ENCODE measurements around the gene CXCR6. TPM values are rescaled to one million over a fixed set of nuclear protein-coding genes. Genes with fewer than 3 reads are reported as not detected.

Gene CXCR6
- total and polyA plus RNA-seq, 2 experiments from 2014 or later, result 0.10 TPM; not detected in 1

DNA sequence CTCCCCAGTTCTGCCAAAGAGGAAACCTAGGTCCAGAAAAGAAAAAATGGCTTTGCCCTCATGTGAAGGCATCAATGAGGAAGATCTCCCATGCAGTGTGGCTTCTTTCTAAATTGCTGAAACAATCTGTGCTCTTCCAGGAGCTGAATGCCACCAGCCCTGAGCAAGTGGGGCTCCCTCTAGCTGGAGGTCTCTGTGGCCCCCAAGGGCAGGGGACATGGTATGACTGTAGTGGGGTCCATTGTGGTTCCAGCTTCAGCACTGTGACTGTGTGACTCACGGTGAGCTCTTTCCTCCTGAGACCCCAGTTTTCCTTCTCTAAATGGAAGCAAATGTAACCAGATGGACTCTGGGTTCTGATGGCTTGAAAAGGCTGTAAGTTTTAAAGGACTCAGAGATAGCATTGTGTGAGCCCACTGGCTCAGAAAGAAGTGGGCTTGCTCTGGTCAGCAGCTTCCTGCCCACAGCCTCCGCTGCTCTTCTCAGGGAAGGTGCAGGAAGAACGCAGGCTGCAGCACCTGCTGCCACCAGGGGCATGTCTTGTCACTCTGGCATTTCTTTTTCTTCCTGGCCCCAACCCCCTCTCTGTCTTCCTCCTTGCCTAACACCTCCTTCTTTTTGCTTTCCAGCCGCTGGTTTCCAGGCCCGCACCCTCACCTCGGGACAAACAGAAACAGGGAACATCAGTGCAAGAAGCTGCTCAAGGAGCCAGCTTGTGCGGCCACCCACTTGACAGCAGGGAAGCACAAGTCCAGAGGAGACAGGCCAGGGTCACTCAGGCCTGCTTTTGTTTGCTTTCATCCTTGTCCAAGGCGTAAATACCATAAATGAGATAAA is 5.8 kb upstream of the CXCR6 start (continued):
- TF ChIP-seq, protein P1, sequence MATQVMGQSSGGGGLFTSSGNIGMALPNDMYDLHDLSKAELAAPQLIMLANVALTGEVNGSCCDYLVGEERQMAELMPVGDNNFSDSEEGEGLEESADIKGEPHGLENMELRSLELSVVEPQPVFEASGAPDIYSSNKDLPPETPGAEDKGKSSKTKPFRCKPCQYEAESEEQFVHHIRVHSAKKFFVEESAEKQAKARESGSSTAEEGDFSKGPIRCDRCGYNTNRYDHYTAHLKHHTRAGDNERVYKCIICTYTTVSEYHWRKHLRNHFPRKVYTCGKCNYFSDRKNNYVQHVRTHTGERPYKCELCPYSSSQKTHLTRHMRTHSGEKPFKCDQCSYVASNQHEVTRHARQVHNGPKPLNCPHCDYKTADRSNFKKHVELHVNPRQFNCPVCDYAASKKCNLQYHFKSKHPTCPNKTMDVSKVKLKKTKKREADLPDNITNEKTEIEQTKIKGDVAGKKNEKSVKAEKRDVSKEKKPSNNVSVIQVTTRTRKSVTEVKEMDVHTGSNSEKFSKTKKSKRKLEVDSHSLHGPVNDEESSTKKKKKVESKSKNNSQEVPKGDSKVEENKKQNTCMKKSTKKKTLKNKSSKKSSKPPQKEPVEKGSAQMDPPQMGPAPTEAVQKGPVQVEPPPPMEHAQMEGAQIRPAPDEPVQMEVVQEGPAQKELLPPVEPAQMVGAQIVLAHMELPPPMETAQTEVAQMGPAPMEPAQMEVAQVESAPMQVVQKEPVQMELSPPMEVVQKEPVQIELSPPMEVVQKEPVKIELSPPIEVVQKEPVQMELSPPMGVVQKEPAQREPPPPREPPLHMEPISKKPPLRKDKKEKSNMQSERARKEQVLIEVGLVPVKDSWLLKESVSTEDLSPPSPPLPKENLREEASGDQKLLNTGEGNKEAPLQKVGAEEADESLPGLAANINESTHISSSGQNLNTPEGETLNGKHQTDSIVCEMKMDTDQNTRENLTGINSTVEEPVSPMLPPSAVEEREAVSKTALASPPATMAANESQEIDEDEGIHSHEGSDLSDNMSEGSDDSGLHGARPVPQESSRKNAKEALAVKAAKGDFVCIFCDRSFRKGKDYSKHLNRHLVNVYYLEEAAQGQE (IDR thresholded peaks at IDR 0.05; ENCODE audit: unreplicated experiment), result no peak
- TF ChIP-seq EZH2 (IDR thresholded peaks at IDR 0.05; ENCODE audit: low read depth, unreplicated experiment), result no peak
- no peak for TF ChIP-seq CREB1 (CRISPR knock-in tag; IDR thresholded peaks at IDR 0.05; ENCODE audit: low read depth)
- TF ChIP-seq, protein P2, sequence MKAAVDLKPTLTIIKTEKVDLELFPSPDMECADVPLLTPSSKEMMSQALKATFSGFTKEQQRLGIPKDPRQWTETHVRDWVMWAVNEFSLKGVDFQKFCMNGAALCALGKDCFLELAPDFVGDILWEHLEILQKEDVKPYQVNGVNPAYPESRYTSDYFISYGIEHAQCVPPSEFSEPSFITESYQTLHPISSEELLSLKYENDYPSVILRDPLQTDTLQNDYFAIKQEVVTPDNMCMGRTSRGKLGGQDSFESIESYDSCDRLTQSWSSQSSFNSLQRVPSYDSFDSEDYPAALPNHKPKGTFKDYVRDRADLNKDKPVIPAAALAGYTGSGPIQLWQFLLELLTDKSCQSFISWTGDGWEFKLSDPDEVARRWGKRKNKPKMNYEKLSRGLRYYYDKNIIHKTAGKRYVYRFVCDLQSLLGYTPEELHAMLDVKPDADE (IDR thresholded peaks at IDR 0.05), result no peak
- no peak for TF ChIP-seq EZH2phosphoT487 (IDR thresholded peaks at IDR 0.05; ENCODE audit: unreplicated experiment)
- TF ChIP-seq STAT1 (IDR thresholded peaks at IDR 0.05; ENCODE audit: unreplicated experiment), result no peak
- no peak for TF ChIP-seq ZNF331 (CRISPR knock-in tag; IDR thresholded peaks at IDR 0.05; ENCODE audit: low read depth)

DNA sequence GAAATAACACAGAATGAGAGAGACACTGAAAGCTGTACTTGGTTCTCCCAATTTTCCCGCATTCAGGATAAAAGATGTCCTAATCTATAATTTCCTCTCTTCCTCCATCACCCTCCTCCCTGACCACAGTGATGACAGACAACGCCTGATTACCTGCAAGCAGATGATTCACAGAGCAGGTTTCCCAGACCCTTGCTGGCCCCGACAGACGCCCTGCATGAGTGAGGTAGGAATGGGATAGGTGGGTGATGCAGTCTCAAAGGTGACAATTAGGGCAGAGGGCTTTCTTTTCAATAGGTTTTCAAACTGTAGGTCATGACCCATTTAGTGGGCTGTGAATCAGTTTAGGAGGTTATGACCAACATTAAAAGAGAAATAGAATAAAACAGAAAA is 5.2 kb upstream of the CXCR6 start:
- no peaks in the 10 kb centered on the region for H3K27me3 ChIP-seq (ENCODE audit: insufficient read depth)

DNA sequence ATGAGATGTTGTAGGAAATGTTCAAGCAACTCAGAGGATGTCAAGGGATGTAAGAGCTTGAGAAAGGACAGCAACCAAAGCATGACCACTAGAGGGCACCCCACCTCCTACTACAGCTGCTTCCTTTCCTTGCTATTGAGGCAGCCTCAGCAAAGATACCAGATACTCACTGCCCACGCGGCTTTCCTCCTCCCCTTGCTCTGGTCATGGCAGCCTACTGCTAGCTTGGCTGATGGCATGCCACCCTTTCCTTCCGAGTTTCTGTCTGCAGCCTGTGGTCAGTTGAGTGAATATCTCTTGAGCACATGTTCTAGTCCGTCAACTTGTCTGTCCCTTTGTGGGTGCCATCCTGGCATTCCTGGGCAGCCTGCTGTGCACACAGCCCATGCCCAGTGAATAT is 4.4 kb upstream of the CXCR6 start:
- Histone ChIP-seq H3K36me3 (ENCODE audit: insufficient read depth) (peaks cover 8% of the 10 kb centered on the region), H3K27me3 (ENCODE audit: insufficient read depth) (no peaks in the 10 kb centered on the region), H4K20me1 (replicated peaks; ENCODE audit: insufficient read depth) (peaks cover 11% of the 10 kb centered on the region), H3K9me2 (ENCODE audit: insufficient read depth) (no peaks in the 10 kb centered on the region), H3F3A (replicated peaks; ENCODE audit: low read depth) (no peaks in the 10 kb centered on the region), H3K79me2 (replicated peaks; ENCODE audit: insufficient read depth) (no peaks in the 10 kb centered on the region), H3K27ac (ENCODE audit: low read depth) (0 out of 2 replicates have a peak overlapping the region, but pooled peaks have one; percentile 48), H3K4me3 (no peak overlapping the region), H3K4me2 (no peak overlapping the region), H2AFZ (no peak overlapping the region), H3K4me1 (ENCODE audit: insufficient read depth) (no peaks in the 10 kb centered on the region)
- Mint-ChIP-seq H3K27ac (no peak overlapping the region), H3K4me3 (no peak overlapping the region), H3K27me3 (ENCODE audit: insufficient read depth, low read depth, poor library complexity) (peaks cover 1% of the 10 kb centered on the region), H3K36me3 (ENCODE audit: low read depth) (peaks cover 26% of the 10 kb centered on the region), H3K9me3 (no peaks in the 10 kb centered on the region; the same call in 2 of the 3 replicates), H3K4me1 (peaks cover 17% of the 10 kb centered on the region)
- DNase-seq (ENCODE audit: low spot score) (peak; percentile 91), ATAC-seq (peak; percentile 94)
- TF ChIP-seq, protein P3, sequence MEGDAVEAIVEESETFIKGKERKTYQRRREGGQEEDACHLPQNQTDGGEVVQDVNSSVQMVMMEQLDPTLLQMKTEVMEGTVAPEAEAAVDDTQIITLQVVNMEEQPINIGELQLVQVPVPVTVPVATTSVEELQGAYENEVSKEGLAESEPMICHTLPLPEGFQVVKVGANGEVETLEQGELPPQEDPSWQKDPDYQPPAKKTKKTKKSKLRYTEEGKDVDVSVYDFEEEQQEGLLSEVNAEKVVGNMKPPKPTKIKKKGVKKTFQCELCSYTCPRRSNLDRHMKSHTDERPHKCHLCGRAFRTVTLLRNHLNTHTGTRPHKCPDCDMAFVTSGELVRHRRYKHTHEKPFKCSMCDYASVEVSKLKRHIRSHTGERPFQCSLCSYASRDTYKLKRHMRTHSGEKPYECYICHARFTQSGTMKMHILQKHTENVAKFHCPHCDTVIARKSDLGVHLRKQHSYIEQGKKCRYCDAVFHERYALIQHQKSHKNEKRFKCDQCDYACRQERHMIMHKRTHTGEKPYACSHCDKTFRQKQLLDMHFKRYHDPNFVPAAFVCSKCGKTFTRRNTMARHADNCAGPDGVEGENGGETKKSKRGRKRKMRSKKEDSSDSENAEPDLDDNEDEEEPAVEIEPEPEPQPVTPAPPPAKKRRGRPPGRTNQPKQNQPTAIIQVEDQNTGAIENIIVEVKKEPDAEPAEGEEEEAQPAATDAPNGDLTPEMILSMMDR (conservative IDR thresholded peaks at IDR 0.05; ENCODE audit: low read depth in 2 of 2), result peak; percentile 86 to 97
- TF ChIP-seq EZH2phosphoT487 (IDR thresholded peaks at IDR 0.05; ENCODE audit: unreplicated experiment), result no peak
- TF ChIP-seq, protein P1 (IDR thresholded peaks at IDR 0.05; ENCODE audit: unreplicated experiment), result no peak
- TF ChIP-seq EZH2 (IDR thresholded peaks at IDR 0.05; ENCODE audit: low read depth, unreplicated experiment), result no peak
- TF ChIP-seq, protein P2 (IDR thresholded peaks at IDR 0.05), result no peak

More for the DNA sequence above, 5.2 kb upstream of the CXCR6 start:
- ATAC-seq (no peak), DNase-seq (ENCODE audit: low spot score) (no peak)
- no peaks in the 10 kb centered on the region for H3K4me1 ChIP-seq (ENCODE audit: insufficient read depth)
- Mint-ChIP-seq H3K9me3 (no peaks in the 10 kb centered on the region; the same call in 2 of the 3 replicates), H3K4me3 (no peak overlapping the region), H3K27me3 (ENCODE audit: insufficient read depth, low read depth, poor library complexity) (peaks cover 1% of the 10 kb centered on the region), H3K36me3 (ENCODE audit: low read depth) (peaks cover 32% of the 10 kb centered on the region), H3K4me1 (peaks cover 17% of the 10 kb centered on the region), H3K27ac (no peak overlapping the region)
- no peak overlapping the region for H3K27ac ChIP-seq (ENCODE audit: low read depth)
- no peak overlapping the region for H2AFZ ChIP-seq
- peaks cover 11% of the 10 kb centered on the region for H3K36me3 ChIP-seq (ENCODE audit: insufficient read depth)
- H3K4me2 ChIP-seq, result no peak overlapping the region
- H3K9me2 ChIP-seq (ENCODE audit: insufficient read depth), result no peaks in the 10 kb centered on the region
- TF ChIP-seq STAT1 (IDR thresholded peaks at IDR 0.05; ENCODE audit: unreplicated experiment), result no peak
- no peaks in the 10 kb centered on the region for H3K79me2 ChIP-seq (replicated peaks; ENCODE audit: insufficient read depth)
- peaks cover 6% of the 10 kb centered on the region for H4K20me1 ChIP-seq (replicated peaks; ENCODE audit: insufficient read depth)
- H3K4me3 ChIP-seq, result no peak overlapping the region
- H3F3A ChIP-seq (replicated peaks; ENCODE audit: low read depth), result no peaks in the 10 kb centered on the region

Measured in GM23338 (cell line).